B cell (primary cell): ENCODE results near the gene BMF. TPM values are rescaled to one million over a fixed set of nuclear protein-coding genes. Genes with fewer than 3 reads are reported as not detected.

Experiments
- ATAC-seq: fragments of 200-7000 bp; cut with Tn5 transposase; one replicate; pipeline ENCODE4 v1.10.0; 2021; ENCODE audit warnings: low read depth, mild to moderate bottlenecking, moderate number of reproducible peaks, moderate library complexity
- CTCF ChIA-PET: fragments of 350-600 bp; sonication (Branson Sonifier 250); formaldehyde crosslinking; loops from one replicate; lab custom pipeline; 2021; ENCODE audit warnings: antibody characterized with exemption, inconsistent platforms; lab: Charles Lee
- POLR2A ChIA-PET: fragments of 350-600 bp; sonication (Branson Sonifier 250); formaldehyde crosslinking; loops from one replicate; lab custom pipeline; 2021; ENCODE audit warnings: antibody characterized with exemption; lab: Charles Lee
- DNase-seq: peaks from one replicate; pipeline ENCODE4 v3.0.0; 2013
- H2AFZ ChIP-seq: 2 replicates; pipeline ENCODE4 v1.6.1; 2012; ENCODE audit warnings: mild to moderate bottlenecking, low read depth, low read length; ENCODE audit not compliant: insufficient read depth, poor library complexity, severe bottlenecking
- H3K27ac ChIP-seq, 2 donors: 1 replicate in 1 of 2; 2 replicates in 1 of 2; pipeline ENCODE4 v1.5.1; 2012 to 2013; ENCODE audit warnings: low read length in 2 of 2, mild to moderate bottlenecking in 2 of 2, moderate library complexity in 1 of 2
- H3K27me3 ChIP-seq, 4 experiments: fragments of 200-600 bp in 1 of 4; sonication (generic) in 1 of 4; replicated peaks in 1 of 4; 1 replicate in 2 of 4; 2 replicates in 2 of 4; pipeline versions ENCODE4 v1.6.1 to v1.7.0; 2013 to 2016; ENCODE audit warnings: low read length in 3 of 4, mild to moderate bottlenecking in 2 of 4, mixed read lengths in 1 of 4, moderate library complexity in 1 of 4; ENCODE audit not compliant: insufficient read depth in 4 of 4, control insufficient read depth in 3 of 4; ENCODE audit errors: control extremely low read depth in 1 of 4
- H3K36me3 ChIP-seq, 2 experiments: replicated peaks in 1 of 2; 1 replicate in 1 of 2; 2 replicates in 1 of 2; pipeline versions ENCODE4 v1.6.1 to v1.7.1; 2013; ENCODE audit warnings: low read length in 1 of 2; ENCODE audit not compliant: insufficient read depth in 2 of 2, control insufficient read depth in 1 of 2; ENCODE audit errors: control extremely low read depth in 1 of 2, extremely low read depth in 1 of 2
- H3K4me1 ChIP-seq, 2 donors: fragments of 200-600 bp in 1 of 2; sonication (generic) in 1 of 2; 1 replicate in 1 of 2; 2 replicates in 1 of 2; pipeline versions ENCODE4 v1.5.1 to v1.6.1; 2013 to 2017; ENCODE audit warnings: low read length in 2 of 2; ENCODE audit not compliant: control insufficient read depth in 2 of 2, insufficient read depth in 2 of 2
- H3K4me2 ChIP-seq: replicated peaks from 2 replicates; pipeline ENCODE3; 2012; ENCODE audit warnings: mild to moderate bottlenecking, low read depth, low read length; ENCODE audit not compliant: poor library complexity, severe bottlenecking
- H3K4me3 ChIP-seq, 5 experiments: fragments of 200-600 bp in 1 of 5; sonication (generic) in 1 of 5; 1 replicate in 3 of 5; 2 replicates in 2 of 5; pipeline versions ENCODE4 v1.5.1 to v1.7.0; 2011 to 2016; ENCODE audit warnings: low read length in 4 of 5, mild to moderate bottlenecking in 4 of 5, low read depth in 2 of 5, control low read depth in 1 of 5, moderate library complexity in 1 of 5; ENCODE audit not compliant: insufficient read depth in 1 of 5; ENCODE audit errors: control extremely low read depth in 1 of 5, extremely low read depth in 1 of 5
- H3K79me2 ChIP-seq: fragments of 200-600 bp; sonication (generic); one replicate; pipeline ENCODE4 v1.6.0; 2016; ENCODE audit warnings: low read length; ENCODE audit not compliant: control insufficient read depth, insufficient read depth
- H3K9ac ChIP-seq: fragments of 200-600 bp; sonication (generic); 2 replicates; pipeline ENCODE4 v1.6.1; 2017; ENCODE audit warnings: mild to moderate bottlenecking, low read length, moderate library complexity
- H3K9me3 ChIP-seq, 3 donors: one replicate each; pipeline versions ENCODE4 v1.6.1 to v1.7.1; 2013; ENCODE audit warnings: low read length in 2 of 3; ENCODE audit not compliant: control insufficient read depth in 2 of 3, insufficient read depth in 1 of 3; ENCODE audit errors: control extremely low read depth in 1 of 3
- H4K20me1 ChIP-seq: 2 replicates; pipeline ENCODE4 v1.6.0; 2012; ENCODE audit warnings: mild to moderate bottlenecking, low read length; ENCODE audit not compliant: insufficient read depth, control insufficient read depth, poor library complexity, severe bottlenecking
- H3K27ac Mint-ChIP-seq: one replicate; pipeline ENCODE4 v1.8.0; 2021; ENCODE audit warnings: mixed read lengths
- H3K27me3 Mint-ChIP-seq: one replicate; pipeline ENCODE4 v1.8.0; 2021; ENCODE audit warnings: mixed read lengths
- H3K4me1 Mint-ChIP-seq: one replicate; pipeline ENCODE4 v1.8.0; 2021; ENCODE audit warnings: mixed read lengths
- H3K4me3 Mint-ChIP-seq: one replicate; pipeline ENCODE4 v1.8.0; 2021; ENCODE audit warnings: mixed read lengths
- H3K9me3 Mint-ChIP-seq: one replicate; pipeline ENCODE4 v1.8.0; 2022; ENCODE audit warnings: mixed read lengths; ENCODE audit not compliant: insufficient read depth
- EZH2 ChIP-seq: IDR thresholded peaks from 2 replicates; pipeline ENCODE4 v1.6.1; 2012; ENCODE audit warnings: borderline replicate concordance, low read depth, mild to moderate bottlenecking, moderate library complexity, low read length; ENCODE audit not compliant: insufficient read depth, poor library complexity, severe bottlenecking
- WGBS: methylation state at CpG from one replicate; pipeline ENCODE4 v1.1.5; 2013; ENCODE audit warnings: missing lambda C conversion rate; ENCODE audit not compliant: insufficient coverage; 5-methylcytosine and 5-hydroxymethylcytosine counted together
- intact Hi-C: fragments of 100-400 bp; cut with micrococcal nuclease; formaldehyde crosslinking; loops from one replicate; pipeline ENCODE4 v1.10.0; 2022
- polyA plus RNA-seq: library from polyadenylated mRNA; depleted of rRNA; stranded (reverse); fragments of >200 nt; gene quantifications from 2 replicates; pipeline ENCODE4 v1.2.3, GENCODE V29; 2012
- total RNA-seq, 2 donors: library from RNA; stranded (reverse); fragments of 120-200 nt in 1 of 2; gene quantifications; 1 replicate in 1 of 2; 2 replicates in 1 of 2; pipeline versions ENCODE4 v1.2.3 to v1.2.4, GENCODE V29; 2013 to 2022
- TF ChIP-seq, protein P1 (sequence below): fragments of 200-600 bp; IDR thresholded peaks from one replicate; pipeline ENCODE4 v1.8.0; 2022; ENCODE audit warnings: antibody characterized with exemption, mild to moderate bottlenecking

The BMF gene
- total and polyA plus RNA-seq, 2 donors (not counting 1 experiment from before 2014, with no cell fraction given): 43.2 to 343 TPM

DNA sequence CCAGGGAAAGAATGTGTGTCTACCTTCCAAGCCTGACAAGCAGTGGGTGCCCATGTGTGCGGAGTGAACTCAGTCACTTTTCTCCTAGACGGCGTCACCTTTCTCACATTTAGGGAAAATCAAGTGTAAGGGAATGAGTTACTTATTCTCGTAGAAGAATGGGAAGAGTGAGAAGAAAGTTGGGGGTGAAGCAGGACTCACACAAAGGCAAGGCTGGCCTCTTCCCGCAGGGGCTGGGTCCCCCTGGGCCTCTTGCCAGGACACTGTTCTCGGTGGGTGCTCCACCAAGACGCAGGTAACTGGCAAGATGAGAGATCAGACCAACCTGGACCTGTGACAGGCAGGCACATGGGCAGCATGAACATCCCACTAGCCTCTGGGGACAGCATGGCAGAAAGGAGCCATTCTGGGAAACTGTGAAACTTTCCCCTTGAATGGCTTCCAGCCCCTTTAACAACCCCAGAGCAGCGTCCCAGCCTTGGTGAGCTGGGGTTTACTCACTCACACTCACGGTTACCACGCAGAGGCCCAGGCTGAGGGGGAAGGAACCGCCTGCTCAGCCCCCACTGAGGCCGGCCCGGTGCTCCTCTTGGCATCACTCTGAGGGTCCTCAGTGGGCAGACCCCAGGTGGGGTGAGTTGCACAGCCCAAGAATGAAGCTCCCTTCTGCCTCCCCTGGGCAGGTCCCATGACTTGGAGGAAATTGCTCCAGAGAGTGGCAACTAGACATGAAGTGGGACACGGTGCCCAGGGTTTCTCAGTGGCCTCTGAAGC, 54.7 kb downstream of the BMF start:
- H3K9ac ChIP-seq: peak overlapping the region; percentile 17
- Mint-ChIP-seq H3K27me3 (no peaks in the 10 kb centered on the region), H3K27ac (peak overlapping the region; percentile 94), H3K9me3 (no peaks in the 10 kb centered on the region), H3K4me3 (peak overlapping the region; percentile 60), H3K4me1 (peaks cover 71% of the 10 kb centered on the region)
- peaks cover 52 to 59% of the 10 kb centered on the region in 2 donors for H3K4me1 ChIP-seq
- H3K4me2 ChIP-seq: peak overlapping the region; percentile 67
- ChIA-PET CTCF (interaction anchor here (0.6 to 5.6 kb wide), 11 partner anchors 8 to 225 kb away, joined by 3 to 92 read pairs (median 4); partner anchors contain the start of gene BMF), POLR2A (interaction anchor here (0.6 to 5.3 kb wide), 12 partner anchors 8 to 254 kb away, joined by 3 to 67 read pairs (median 4); partner anchors contain the start of genes BMF and PLCB2)
- H2AFZ ChIP-seq: no peak overlapping the region
- peaks cover 0 to 3% (median 0%) of the 10 kb centered on the region in 3 donors for H3K9me3 ChIP-seq
- H3K79me2 ChIP-seq: peaks cover 12% of the 10 kb centered on the region
- ATAC-seq: peak; percentile 50
- no peaks in the 10 kb centered on the region for H4K20me1 ChIP-seq
- H3K4me3 ChIP-seq: no peak overlapping the region
- intact Hi-C loops: loop anchor here (1.0 kb wide), 1 partner anchor 10 kb away; no protein-coding TSS in a partner anchor
- DNase-seq: peak; percentile 27
- H3K36me3 ChIP-seq: no peaks in the 10 kb centered on the region
- TF ChIP-seq, protein P1, sequence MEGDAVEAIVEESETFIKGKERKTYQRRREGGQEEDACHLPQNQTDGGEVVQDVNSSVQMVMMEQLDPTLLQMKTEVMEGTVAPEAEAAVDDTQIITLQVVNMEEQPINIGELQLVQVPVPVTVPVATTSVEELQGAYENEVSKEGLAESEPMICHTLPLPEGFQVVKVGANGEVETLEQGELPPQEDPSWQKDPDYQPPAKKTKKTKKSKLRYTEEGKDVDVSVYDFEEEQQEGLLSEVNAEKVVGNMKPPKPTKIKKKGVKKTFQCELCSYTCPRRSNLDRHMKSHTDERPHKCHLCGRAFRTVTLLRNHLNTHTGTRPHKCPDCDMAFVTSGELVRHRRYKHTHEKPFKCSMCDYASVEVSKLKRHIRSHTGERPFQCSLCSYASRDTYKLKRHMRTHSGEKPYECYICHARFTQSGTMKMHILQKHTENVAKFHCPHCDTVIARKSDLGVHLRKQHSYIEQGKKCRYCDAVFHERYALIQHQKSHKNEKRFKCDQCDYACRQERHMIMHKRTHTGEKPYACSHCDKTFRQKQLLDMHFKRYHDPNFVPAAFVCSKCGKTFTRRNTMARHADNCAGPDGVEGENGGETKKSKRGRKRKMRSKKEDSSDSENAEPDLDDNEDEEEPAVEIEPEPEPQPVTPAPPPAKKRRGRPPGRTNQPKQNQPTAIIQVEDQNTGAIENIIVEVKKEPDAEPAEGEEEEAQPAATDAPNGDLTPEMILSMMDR: no peak
- no peak for TF ChIP-seq EZH2
- H3K27me3 ChIP-seq: no peaks in the 10 kb centered on the region
- 25% methylated on average over 12 of the region's 14 CpGs for WGBS
- peak overlapping the region; percentile 43 to 53 for H3K27ac ChIP-seq
